ENCODE data around the gene CFH. TPM values are rescaled to one million over a fixed set of nuclear protein-coding genes. Genes with fewer than 3 reads are reported as not detected.

CFH gene
- total and polyA plus RNA-seq, 8 donors, result 5.5 to 198 (median 43.9) TPM

GRCh38 chr1:196660272-196660671 lies 8.4 kb downstream of the CFH start:
- intact Hi-C loops (cut with DNase I; ENCODE audit: low total_unique reads), result loop anchor here (5.0 kb wide), 1 partner anchor 513 kb away; no protein-coding TSS in a partner anchor
- WGBS, 5 donors, result 60 to 72% (median 66%) methylated on average over 3 of the region's 3 CpGs
- Histone ChIP-seq H3K9me3 (no peaks in the 10 kb centered on the region), H3K4me1 (no peaks in the 10 kb centered on the region), H3K36me3 (no peaks in the 10 kb centered on the region), H3K4me3 (peak overlapping the region in 1 of 4 donors; percentile 19), H3K27me3 (no peaks in the 10 kb centered on the region), H3K27ac (peak overlapping the region in 1 of 5 donors; percentile 8)
- no peak for DNase-seq
- TF ChIP-seq POLR2AphosphoS5 (IDR thresholded peaks at IDR 0.05) (no peak), EP300 (IDR thresholded peaks at IDR 0.05) (no peak), POLR2A (IDR thresholded peaks at IDR 0.05) (no peak)
- TF ChIP-seq, protein P1, sequence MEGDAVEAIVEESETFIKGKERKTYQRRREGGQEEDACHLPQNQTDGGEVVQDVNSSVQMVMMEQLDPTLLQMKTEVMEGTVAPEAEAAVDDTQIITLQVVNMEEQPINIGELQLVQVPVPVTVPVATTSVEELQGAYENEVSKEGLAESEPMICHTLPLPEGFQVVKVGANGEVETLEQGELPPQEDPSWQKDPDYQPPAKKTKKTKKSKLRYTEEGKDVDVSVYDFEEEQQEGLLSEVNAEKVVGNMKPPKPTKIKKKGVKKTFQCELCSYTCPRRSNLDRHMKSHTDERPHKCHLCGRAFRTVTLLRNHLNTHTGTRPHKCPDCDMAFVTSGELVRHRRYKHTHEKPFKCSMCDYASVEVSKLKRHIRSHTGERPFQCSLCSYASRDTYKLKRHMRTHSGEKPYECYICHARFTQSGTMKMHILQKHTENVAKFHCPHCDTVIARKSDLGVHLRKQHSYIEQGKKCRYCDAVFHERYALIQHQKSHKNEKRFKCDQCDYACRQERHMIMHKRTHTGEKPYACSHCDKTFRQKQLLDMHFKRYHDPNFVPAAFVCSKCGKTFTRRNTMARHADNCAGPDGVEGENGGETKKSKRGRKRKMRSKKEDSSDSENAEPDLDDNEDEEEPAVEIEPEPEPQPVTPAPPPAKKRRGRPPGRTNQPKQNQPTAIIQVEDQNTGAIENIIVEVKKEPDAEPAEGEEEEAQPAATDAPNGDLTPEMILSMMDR (IDR thresholded peaks at IDR 0.05), result no peak

DNA sequence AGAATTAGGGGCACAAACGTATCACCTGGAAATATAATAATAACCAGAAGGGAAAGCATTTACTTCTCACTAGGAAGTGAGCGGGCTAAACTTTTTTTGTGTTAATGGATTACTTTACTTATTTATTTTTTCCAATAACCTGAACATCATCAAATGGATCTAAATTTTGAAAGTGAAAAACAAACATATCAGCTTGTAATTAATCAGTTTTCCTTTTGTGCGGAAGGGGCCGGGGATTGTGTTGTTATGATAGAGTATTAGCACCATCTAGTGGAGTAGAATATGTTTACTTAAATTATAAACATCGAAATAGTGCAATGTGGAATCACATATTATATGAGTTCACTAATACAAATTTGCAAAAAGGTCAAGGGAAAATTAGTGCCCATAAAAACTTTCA lies 9.0 kb downstream of the CFH start:
- Histone ChIP-seq H3K27me3 (no peaks in the 10 kb centered on the region), H3K4me1 (no peaks in the 10 kb centered on the region), H3K36me3 (no peaks in the 10 kb centered on the region), H3K27ac (peak overlapping the region in 1 of 5 donors; percentile 8), H3K9me3 (no peaks in the 10 kb centered on the region), H3K4me3 (peak overlapping the region in 2 of 4 donors; percentile 6 to 19)
- WGBS, 5 donors, result 9 to 14% (median 10%) methylated on average over 5 of the region's 5 CpGs
- no peak for TF ChIP-seq POLR2AphosphoS5 (IDR thresholded peaks at IDR 0.05)
- TF ChIP-seq, protein P1 (IDR thresholded peaks at IDR 0.05), result peak in 4 of 7 experiments; percentile 20 to 52 (median 37)
- intact Hi-C loops (cut with DNase I; ENCODE audit: low total_unique reads), result loop anchor here (5.0 kb wide), 1 partner anchor 514 kb away; no protein-coding TSS in a partner anchor
- DNase-seq, result peak in 1 of 2 donors; percentile 51

- no peak for DNase-seq
- Histone ChIP-seq H3K9me3 (no peaks in the 10 kb centered on the region), H3K36me3 (no peaks in the 10 kb centered on the region), H3K27ac (no peak overlapping the region), H3K27me3 (no peaks in the 10 kb centered on the region), H3K4me3 (no peak overlapping the region), H3K4me1 (no peaks in the 10 kb centered on the region)
- intact Hi-C loops (cut with DNase I; ENCODE audit: low total_unique reads), result loop anchor here (5.0 kb wide), 1 partner anchor 514 kb away; no protein-coding TSS in a partner anchor
- whole genome bisulfite sequencing, 5 donors, result 0 to 14% (median 3%) methylated on average over 1 of the region's 1 CpG
- TF ChIP-seq, protein P1 (IDR thresholded peaks at IDR 0.05), result no peak
- TF ChIP-seq EP300 (IDR thresholded peaks at IDR 0.05) (no peak), POLR2AphosphoS5 (IDR thresholded peaks at IDR 0.05) (no peak), POLR2A (IDR thresholded peaks at IDR 0.05) (no peak)
These were observed 9.5 kb downstream of the CFH start for GRCh38 chr1:196661345-196661744.

DNA sequence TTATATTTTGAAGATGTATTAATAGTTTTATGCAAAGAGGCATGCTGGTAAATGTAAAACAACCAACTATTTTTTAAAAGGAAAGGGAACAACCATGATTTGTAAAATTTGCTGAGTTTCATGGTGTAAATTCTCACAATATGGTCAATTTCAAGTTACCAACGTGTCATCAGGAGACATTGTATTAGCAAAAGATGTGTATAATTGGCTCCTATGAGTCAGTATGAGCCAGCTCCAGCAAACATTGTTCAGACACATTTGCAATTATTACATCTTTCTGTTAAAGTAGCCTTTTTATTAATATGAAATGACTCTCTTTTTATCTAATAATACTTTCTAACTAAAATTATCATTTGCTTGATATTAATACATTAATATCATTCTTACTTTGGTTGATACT lies 15.3 kb downstream of the CFH start:
- intact Hi-C loops (cut with DNase I; ENCODE audit: low total_unique reads), result no loop called here
- Histone ChIP-seq H3K4me3 (no peak overlapping the region), H3K4me1 (no peaks in the 10 kb centered on the region), H3K9me3 (peaks cover 0 to 9% (median 0%) of the 10 kb centered on the region in 4 donors), H3K27ac (no peak overlapping the region), H3K36me3 (no peaks in the 10 kb centered on the region), H3K27me3 (no peaks in the 10 kb centered on the region)
- TF ChIP-seq POLR2A (IDR thresholded peaks at IDR 0.05), result no peak
- TF ChIP-seq, protein P1 (IDR thresholded peaks at IDR 0.05), result no peak
- TF ChIP-seq POLR2AphosphoS5 (IDR thresholded peaks at IDR 0.05), result no peak
- TF ChIP-seq EP300 (IDR thresholded peaks at IDR 0.05), result no peak
- 63 to 79% (median 70%) methylated on average over 1 of the region's 1 CpG for WGBS, 5 donors
- DNase-seq, result no peak

Measured in stomach (tissue), 9 donors.